Astrocyte (in vitro differentiated cells and primary cell): ENCODE results near the gene DCAF4. TPM values are rescaled to one million over a fixed set of nuclear protein-coding genes. Genes with fewer than 3 reads are reported as not detected.

ENCODE experiments used
- DNase-seq: peaks from one replicate; pipeline ENCODE4 v3.0.0-alpha.2; 2010; ENCODE audit warnings: low read depth
- FAIRE-seq: peaks from 2 replicates; lab custom pipeline; 2011; peaks lifted over from hg19 to GRCh38; lab: Jason Lieb, UNC
- H2AFZ ChIP-seq: 2 replicates; pipeline ENCODE4 v1.6.0; 2012; ENCODE audit warnings: low read depth, low read length, inconsistent platforms
- H3K27ac ChIP-seq: 2 replicates; pipeline ENCODE4 v1.5.1; 2011; ENCODE audit warnings: low read depth, low read length, inconsistent platforms
- H3K27me3 ChIP-seq: 2 replicates; pipeline ENCODE4 v1.6.0; 2011; ENCODE audit warnings: low read length, inconsistent platforms; ENCODE audit not compliant: insufficient read depth
- H3K36me3 ChIP-seq: 2 replicates; pipeline ENCODE4 v1.5.1; 2011; ENCODE audit warnings: low read length, inconsistent platforms; ENCODE audit not compliant: insufficient read depth
- H3K4me1 ChIP-seq: 2 replicates; pipeline ENCODE4 v1.5.1; 2011; ENCODE audit warnings: low read length, inconsistent platforms; ENCODE audit not compliant: insufficient read depth
- H3K4me2 ChIP-seq: 2 replicates; pipeline ENCODE4 v1.6.0; 2012; ENCODE audit warnings: low read length, inconsistent platforms
- H3K4me3 ChIP-seq: 2 replicates; pipeline ENCODE4 v1.5.1; 2011; ENCODE audit warnings: low read depth, mild to moderate bottlenecking, low read length, inconsistent platforms; ENCODE audit not compliant: insufficient read depth
- H3K79me2 ChIP-seq: 2 replicates; pipeline ENCODE4 v1.6.0; 2012; ENCODE audit warnings: mild to moderate bottlenecking, low read length, inconsistent platforms; ENCODE audit not compliant: insufficient read depth
- H3K9ac ChIP-seq: 2 replicates; pipeline ENCODE4 v1.6.0; 2012; ENCODE audit warnings: mild to moderate bottlenecking, low read length, inconsistent platforms
- H3K9me3 ChIP-seq: 2 replicates; pipeline ENCODE4 v1.5.1; 2012; ENCODE audit warnings: low read depth, mild to moderate bottlenecking, low read length, inconsistent platforms; ENCODE audit not compliant: insufficient read depth
- H4K20me1 ChIP-seq: 2 replicates; pipeline ENCODE4 v1.6.0; 2012; ENCODE audit warnings: low read length, inconsistent platforms; ENCODE audit not compliant: insufficient read depth
- H3K27ac Mint-ChIP-seq: one replicate; pipeline ENCODE4 v1.8.0; 2021; ENCODE audit warnings: mild to moderate bottlenecking, mixed read lengths; ENCODE audit not compliant: unreplicated experiment
- H3K27me3 Mint-ChIP-seq: one replicate; pipeline ENCODE4 v1.8.0; 2021; ENCODE audit warnings: low read depth, mixed read lengths; ENCODE audit not compliant: unreplicated experiment
- H3K36me3 Mint-ChIP-seq: one replicate; pipeline ENCODE4 v1.8.0; 2021; ENCODE audit warnings: low read depth, mixed read lengths; ENCODE audit not compliant: unreplicated experiment
- H3K4me1 Mint-ChIP-seq: one replicate; pipeline ENCODE4 v1.8.0; 2021; ENCODE audit warnings: low read depth, mixed read lengths; ENCODE audit not compliant: unreplicated experiment
- H3K4me3 Mint-ChIP-seq: one replicate; pipeline ENCODE4 v1.8.0; 2021; ENCODE audit warnings: mild to moderate bottlenecking, moderate library complexity, mixed read lengths; ENCODE audit not compliant: unreplicated experiment
- H3K9me3 Mint-ChIP-seq: one replicate; pipeline ENCODE4 v1.8.0; 2021; ENCODE audit warnings: mild to moderate bottlenecking, mixed read lengths; ENCODE audit not compliant: unreplicated experiment
- EZH2 ChIP-seq: IDR thresholded peaks from 2 replicates; pipeline ENCODE4 v1.6.1; 2012; ENCODE audit warnings: mild to moderate bottlenecking, low read length, inconsistent platforms; ENCODE audit not compliant: insufficient read depth
- total RNA-seq: library from RNA; stranded (reverse); gene quantifications from 2 replicates; pipeline ENCODE4 v1.2.1, GENCODE V29; 2021
- TF ChIP-seq, protein P1 (sequence below): IDR thresholded peaks from 2 replicates; pipeline ENCODE4 v1.5.1; 2011; ENCODE audit warnings: low read depth, mild to moderate bottlenecking, inconsistent platforms, low read length, moderate library complexity; ENCODE audit not compliant: insufficient read depth

DCAF4 gene
- total RNA-seq, 1 donor from 2014 or later, result 33.5 TPM

DNA sequence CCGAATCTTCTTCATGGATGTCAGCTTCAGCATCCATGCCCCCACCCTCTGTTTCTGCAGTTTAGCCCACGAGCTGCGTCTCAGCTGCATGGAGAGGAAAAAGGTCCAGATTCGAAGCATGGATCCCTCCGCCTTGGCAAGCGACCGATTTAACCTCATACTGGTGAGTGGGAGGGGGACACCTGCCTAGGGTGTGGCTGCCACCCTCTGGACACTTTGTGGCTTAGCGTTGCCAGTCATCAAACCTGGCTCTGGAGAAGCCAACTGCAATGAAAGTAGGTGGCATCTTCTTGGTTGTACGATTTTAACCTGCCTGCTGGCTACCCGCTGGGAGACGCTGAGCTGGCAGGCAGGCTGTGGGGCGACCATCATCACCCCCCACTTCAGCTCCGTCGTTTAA lies 16.7 kb downstream of the DCAF4 start:
- Histone ChIP-seq H2AFZ (no peak overlapping the region), H4K20me1 (peaks cover 6% of the 10 kb centered on the region), H3K4me1 (peaks cover 17% of the 10 kb centered on the region), H3K9me3 (no peaks in the 10 kb centered on the region), H3K27ac (no peak overlapping the region), H3K9ac (no peak overlapping the region), H3K36me3 (peaks cover 35% of the 10 kb centered on the region), H3K27me3 (no peaks in the 10 kb centered on the region), H3K79me2 (no peaks in the 10 kb centered on the region), H3K4me2 (no peak overlapping the region), H3K4me3 (no peak overlapping the region)
- no peaks in the 10 kb centered on the region for H3K4me1 Mint-ChIP-seq
- TF ChIP-seq EZH2, result no peak
- TF ChIP-seq, protein P1, sequence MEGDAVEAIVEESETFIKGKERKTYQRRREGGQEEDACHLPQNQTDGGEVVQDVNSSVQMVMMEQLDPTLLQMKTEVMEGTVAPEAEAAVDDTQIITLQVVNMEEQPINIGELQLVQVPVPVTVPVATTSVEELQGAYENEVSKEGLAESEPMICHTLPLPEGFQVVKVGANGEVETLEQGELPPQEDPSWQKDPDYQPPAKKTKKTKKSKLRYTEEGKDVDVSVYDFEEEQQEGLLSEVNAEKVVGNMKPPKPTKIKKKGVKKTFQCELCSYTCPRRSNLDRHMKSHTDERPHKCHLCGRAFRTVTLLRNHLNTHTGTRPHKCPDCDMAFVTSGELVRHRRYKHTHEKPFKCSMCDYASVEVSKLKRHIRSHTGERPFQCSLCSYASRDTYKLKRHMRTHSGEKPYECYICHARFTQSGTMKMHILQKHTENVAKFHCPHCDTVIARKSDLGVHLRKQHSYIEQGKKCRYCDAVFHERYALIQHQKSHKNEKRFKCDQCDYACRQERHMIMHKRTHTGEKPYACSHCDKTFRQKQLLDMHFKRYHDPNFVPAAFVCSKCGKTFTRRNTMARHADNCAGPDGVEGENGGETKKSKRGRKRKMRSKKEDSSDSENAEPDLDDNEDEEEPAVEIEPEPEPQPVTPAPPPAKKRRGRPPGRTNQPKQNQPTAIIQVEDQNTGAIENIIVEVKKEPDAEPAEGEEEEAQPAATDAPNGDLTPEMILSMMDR, result no peak
- no peaks in the 10 kb centered on the region for H3K27me3 Mint-ChIP-seq
- no peak overlapping the region for H3K27ac Mint-ChIP-seq
- DNase-seq (no peak), FAIRE-seq (no peak)
- H3K36me3 Mint-ChIP-seq, result peaks cover 30% of the 10 kb centered on the region
- H3K4me3 Mint-ChIP-seq, result no peak overlapping the region
- H3K9me3 Mint-ChIP-seq, result no peaks in the 10 kb centered on the region

DNA sequence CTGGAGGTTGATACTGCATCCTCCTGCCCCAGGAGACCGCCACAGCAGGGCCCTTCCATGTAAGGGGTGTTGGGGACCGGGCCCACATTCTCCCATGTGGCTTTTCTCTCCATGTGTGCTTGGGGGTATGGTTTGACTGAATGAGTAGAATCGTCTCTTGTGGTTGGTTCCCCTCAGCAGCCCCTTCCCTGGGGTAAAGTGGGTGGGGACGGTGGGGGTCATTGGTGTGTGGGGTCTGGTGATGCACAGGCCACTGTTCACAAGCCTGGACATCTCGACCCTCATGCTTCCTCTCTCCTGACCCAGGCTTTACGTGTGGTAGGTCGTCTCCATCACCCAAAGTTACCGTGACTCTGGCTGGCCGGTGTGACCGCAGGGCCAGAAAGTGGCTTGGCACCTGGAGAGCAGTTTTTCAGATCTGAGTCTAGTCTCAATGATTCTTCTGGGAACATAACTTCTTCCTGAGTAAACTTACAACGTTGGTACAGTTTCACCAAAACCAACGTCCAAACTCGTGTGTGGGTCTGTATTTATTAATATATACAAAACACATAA lies 17.7 kb downstream of the DCAF4 start:
- Mint-ChIP-seq H3K27ac (no peak overlapping the region), H3K36me3 (peaks cover 30% of the 10 kb centered on the region), H3K4me1 (peaks cover 1% of the 10 kb centered on the region), H3K9me3 (no peaks in the 10 kb centered on the region), H3K27me3 (no peaks in the 10 kb centered on the region), H3K4me3 (no peak overlapping the region)
- Histone ChIP-seq H3K27me3 (no peaks in the 10 kb centered on the region), H3K9ac (no peak overlapping the region), H3K27ac (no peak overlapping the region), H3K4me3 (no peak overlapping the region), H3K79me2 (no peaks in the 10 kb centered on the region), H3K4me2 (no peak overlapping the region), H3K4me1 (peaks cover 17% of the 10 kb centered on the region), H2AFZ (no peak overlapping the region), H3K36me3 (peaks cover 27% of the 10 kb centered on the region), H3K9me3 (no peaks in the 10 kb centered on the region), H4K20me1 (no peaks in the 10 kb centered on the region)
- DNase-seq, result no peak
- TF ChIP-seq, protein P1, result no peak
- no peak for TF ChIP-seq EZH2
- no peak for FAIRE-seq

DNA sequence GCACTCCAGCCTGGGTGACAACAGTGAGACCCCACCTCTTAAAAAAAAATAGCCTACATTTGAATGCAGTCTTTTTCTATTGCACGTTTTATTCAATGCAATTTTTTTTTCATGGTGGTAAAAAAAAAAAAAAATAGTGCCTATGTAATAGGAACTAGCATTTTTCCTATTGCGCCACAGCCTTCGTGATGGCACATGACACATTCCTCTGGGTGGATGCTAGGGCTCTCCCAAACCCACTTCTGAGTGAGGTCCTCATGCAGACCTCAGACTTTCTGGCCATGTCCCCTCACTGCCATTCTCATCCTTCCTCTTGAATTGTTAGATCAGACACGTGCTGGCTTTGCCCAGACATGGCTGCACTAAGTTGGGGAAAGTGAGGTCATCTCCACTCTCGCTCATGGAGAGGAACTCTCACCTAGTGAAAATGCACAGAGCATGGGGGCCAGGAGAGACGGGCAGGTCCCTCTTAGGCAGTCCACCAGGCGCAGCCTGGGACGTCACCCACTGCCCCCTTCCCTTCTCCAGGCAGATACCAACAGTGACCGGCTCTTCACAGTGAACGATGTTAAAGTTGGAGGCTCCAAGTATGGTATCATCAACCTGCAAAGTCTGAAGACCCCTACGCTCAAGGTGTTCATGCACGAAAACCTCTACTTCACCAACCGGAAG lies 19.2 kb downstream of the DCAF4 start:
- FAIRE-seq, result no peak
- no peak overlapping the region for H3K27ac ChIP-seq
- no peak for DNase-seq

More for the DNA sequence above, 19.2 kb downstream of the DCAF4 start:
- no peaks in the 10 kb centered on the region for H4K20me1 ChIP-seq
- H3K36me3 Mint-ChIP-seq, result peaks cover 23% of the 10 kb centered on the region
- H3K9me3 ChIP-seq, result no peaks in the 10 kb centered on the region
- peaks cover 1% of the 10 kb centered on the region for H3K4me1 Mint-ChIP-seq
- peaks cover 14% of the 10 kb centered on the region for H3K36me3 ChIP-seq
- TF ChIP-seq EZH2, result no peak
- TF ChIP-seq, protein P1, result no peak
- H3K4me1 ChIP-seq, result peaks cover 17% of the 10 kb centered on the region
- no peak overlapping the region for H3K4me3 ChIP-seq
- H3K4me3 Mint-ChIP-seq, result no peak overlapping the region
- H2AFZ ChIP-seq, result no peak overlapping the region
- H3K27me3 Mint-ChIP-seq, result no peaks in the 10 kb centered on the region
- no peaks in the 10 kb centered on the region for H3K27me3 ChIP-seq
- no peak overlapping the region for H3K4me2 ChIP-seq
- no peaks in the 10 kb centered on the region for H3K9me3 Mint-ChIP-seq
- no peak overlapping the region for H3K9ac ChIP-seq
- no peak overlapping the region for H3K27ac Mint-ChIP-seq
- H3K79me2 ChIP-seq, result no peaks in the 10 kb centered on the region
